GM12892 (cell line): ENCODE results near the gene SMPD3.

Experiments
- POLR2A ChIP-seq: IDR thresholded peaks from 2 replicates; pipeline ENCODE4 v1.6.1; 2011; ENCODE audit warnings: low read depth, low read length, control low read depth
- POLR2AphosphoS5 ChIP-seq: IDR thresholded peaks from 2 replicates; pipeline ENCODE4 v1.6.1; 2011; ENCODE audit warnings: low read depth, low read length, control low read depth
- TAF1 ChIP-seq: IDR thresholded peaks from 2 replicates; pipeline ENCODE4 v1.6.1; 2011; ENCODE audit warnings: low read depth, mild to moderate bottlenecking, control low read depth, low read length, borderline replicate concordance

GRCh38 chr16:68343137-68343536, 105.2 kb downstream of the SMPD3 start:
- TF ChIP-seq POLR2A, result no peak
- no peak for TF ChIP-seq POLR2AphosphoS5
- TF ChIP-seq TAF1, result no peak
